IMR-90 (cell line): Measurements from ENCODE around the gene MYOM1. TPM values are rescaled to one million over a fixed set of nuclear protein-coding genes. Genes with fewer than 3 reads are reported as not detected.

Experiments used
- ATAC-seq: fragments of 200-7000 bp; cut with Tn5 transposase; 2 replicates; pipeline ENCODE4 v1.9.1; 2020; ENCODE audit warnings: low read depth, mild to moderate bottlenecking, moderate library complexity
- BruUV-seq: library from RNA; stranded (reverse); fragments of 400-500 nt; replicated peaks from 2 replicates; lab custom pipeline; 2021; lab: Mats Ljungman, UMichigan
- CTCF ChIA-PET: fragments of 300-600 bp; formaldehyde crosslinking; extraction: SDS; loops from one replicate; lab custom pipeline; 2021; ENCODE audit warnings: antibody characterized with exemption; lab: Yijun Ruan, JAX
- POLR2A ChIA-PET: fragments of 300-600 bp; sonication (Branson Sonifier 250); formaldehyde crosslinking; loops from one replicate; lab custom pipeline; 2022; ENCODE audit warnings: antibody characterized with exemption; ENCODE audit not compliant: unreplicated experiment; lab: Charles Lee
- DNase-seq: peaks from one replicate; pipeline ENCODE4 v3.0.0; 2013
- H2AFZ ChIP-seq: replicated peaks from 2 replicates; pipeline ENCODE3; 2013; ENCODE audit warnings: low read length, mild to moderate bottlenecking; ENCODE audit not compliant: poor library complexity
- H2AK5ac ChIP-seq: 2 replicates; pipeline ENCODE4 v1.6.1; 2013; ENCODE audit warnings: low read depth, low read length, inconsistent platforms
- H2AK9ac ChIP-seq: replicated peaks from 2 replicates; pipeline ENCODE3; 2013; ENCODE audit warnings: mild to moderate bottlenecking, low read depth, low read length, moderate library complexity; ENCODE audit not compliant: poor library complexity
- H2BK120ac ChIP-seq: 2 replicates; pipeline ENCODE4 v1.6.1; 2013; ENCODE audit warnings: low read depth, low read length, inconsistent platforms
- H2BK15ac ChIP-seq: 3 replicates; pipeline ENCODE4 v1.6.1; 2013; ENCODE audit warnings: low read depth, low read length, inconsistent platforms
- H2BK20ac ChIP-seq: 2 replicates; pipeline ENCODE4 v1.6.1; 2013; ENCODE audit warnings: low read depth, mild to moderate bottlenecking, inconsistent platforms, low read length, moderate library complexity
- H2BK5ac ChIP-seq: 2 replicates; pipeline ENCODE4 v1.6.1; 2013; ENCODE audit warnings: mild to moderate bottlenecking, low read depth, low read length, inconsistent platforms; ENCODE audit not compliant: poor library complexity, severe bottlenecking
- H3K14ac ChIP-seq: replicated peaks from 2 replicates; pipeline ENCODE4 v1.6.1; 2013; ENCODE audit warnings: low read depth, low read length, inconsistent platforms
- H3K18ac ChIP-seq: 2 replicates; pipeline ENCODE4 v1.6.1; 2013; ENCODE audit warnings: low read depth, low read length, control low read depth
- H3K23ac ChIP-seq: 2 replicates; pipeline ENCODE4 v1.6.1; 2013; ENCODE audit warnings: low read depth, low read length, inconsistent platforms
- H3K27ac ChIP-seq: 2 replicates; pipeline ENCODE4 v1.5.1; 2013; ENCODE audit warnings: mild to moderate bottlenecking, control low read depth, low read length; ENCODE audit not compliant: insufficient read depth
- H3K27me3 ChIP-seq: 2 replicates; pipeline ENCODE4 v1.6.1; 2013; ENCODE audit warnings: low read length; ENCODE audit not compliant: control insufficient read depth, insufficient read depth
- H3K36me3 ChIP-seq: 2 replicates; pipeline ENCODE4 v1.6.1; 2013; ENCODE audit warnings: low read length, mixed read lengths; ENCODE audit not compliant: control insufficient read depth, insufficient read depth
- H3K4ac ChIP-seq: 2 replicates; pipeline ENCODE4 v1.6.1; 2013; ENCODE audit warnings: low read depth, low read length, inconsistent platforms
- H3K4me1 ChIP-seq: 2 replicates; pipeline ENCODE4 v1.6.1; 2013; ENCODE audit warnings: low read length, mixed read lengths; ENCODE audit not compliant: control insufficient read depth, insufficient read depth
- H3K4me2 ChIP-seq: 2 replicates; pipeline ENCODE4 v1.6.1; 2013; ENCODE audit warnings: low read depth, mild to moderate bottlenecking, control low read depth, low read length, moderate library complexity
- H3K4me3 ChIP-seq: 2 replicates; pipeline ENCODE4 v1.5.1; 2013; ENCODE audit warnings: low read depth, mild to moderate bottlenecking, control low read depth, low read length, moderate library complexity; ENCODE audit not compliant: insufficient read depth
- H3K56ac ChIP-seq: 2 replicates; pipeline ENCODE4 v1.6.1; 2013; ENCODE audit warnings: low read length, inconsistent platforms; ENCODE audit not compliant: insufficient read depth; ENCODE audit errors: extremely low read depth
- H3K79me1 ChIP-seq, 2 experiments: 2 replicates each; pipeline ENCODE4 v1.6.1; 2013; ENCODE audit warnings: low read length in 2 of 2, inconsistent platforms in 1 of 2, low read depth in 1 of 2
- H3K9ac ChIP-seq: 2 replicates; pipeline ENCODE4 v1.6.1; 2013; ENCODE audit warnings: low read depth, low read length, control low read depth
- H3K9me1 ChIP-seq: 2 replicates; pipeline ENCODE4 v1.6.1; 2013; ENCODE audit warnings: low read length, inconsistent platforms; ENCODE audit not compliant: insufficient read depth
- H3K9me3 ChIP-seq: 2 replicates; pipeline ENCODE4 v1.6.1; 2013; ENCODE audit warnings: low read length; ENCODE audit not compliant: control insufficient read depth, insufficient read depth
- H4K20me1 ChIP-seq: 2 replicates; pipeline ENCODE4 v1.6.1; 2013; ENCODE audit warnings: low read length, inconsistent platforms; ENCODE audit not compliant: insufficient read depth
- H4K5ac ChIP-seq: 2 replicates; pipeline ENCODE4 v1.6.1; 2013; ENCODE audit warnings: mild to moderate bottlenecking, low read depth, low read length, control low read depth
- H4K8ac ChIP-seq, 2 experiments: 2 replicates each; pipeline ENCODE4 v1.6.1; 2013; ENCODE audit warnings: low read depth in 2 of 2, low read length in 2 of 2, control low read depth in 1 of 2, inconsistent platforms in 1 of 2
- H4K91ac ChIP-seq: 2 replicates; pipeline ENCODE4 v1.6.1; 2013; ENCODE audit warnings: low read depth, low read length, inconsistent platforms; ENCODE audit not compliant: insufficient read depth
- CHD1 ChIP-seq: IDR thresholded peaks from 2 replicates; pipeline ENCODE4 v1.6.1; 2012; ENCODE audit warnings: low read depth, low read length, improper control_type of control experiment
- FOS ChIP-seq: fragments of 150-350 bp; IDR thresholded peaks from 2 replicates; pipeline ENCODE4 v1.6.1; 2016; ENCODE audit warnings: low read depth, low read length
- SMC3 ChIP-seq: fragments of 150-350 bp; IDR thresholded peaks from 2 replicates; pipeline ENCODE4 v1.6.1; 2016; ENCODE audit warnings: low read depth, mild to moderate bottlenecking, antibody characterized with exemption, low read length, moderate library complexity
- WGBS, 2 experiments: methylation state at CpG; one replicate each; pipeline versions ENCODE4 v1.1.5 to v1.1.7; 2013; ENCODE audit warnings: missing lambda C conversion rate in 2 of 2; ENCODE audit not compliant: insufficient read length in 1 of 2; ENCODE audit errors: extremely low coverage in 2 of 2; 5-methylcytosine and 5-hydroxymethylcytosine counted together
- dilution Hi-C: fragments of 300-500 bp; cut with HindIII; formaldehyde crosslinking; loops from one replicate; pipeline ENCODE4 v1.14.3; 2018; ENCODE audit warnings: low sequenced_read_pairs; ENCODE audit not compliant: unreplicated experiment
- in situ Hi-C: fragments of 300-500 bp; cut with MboI; formaldehyde crosslinking; loops from 3 replicates; pipeline ENCODE4 v1.14.3; 2019; ENCODE audit warnings: low sequenced_read_pairs, inconsistent platforms, mixed read lengths
- intact Hi-C: fragments of 100-400 bp; cut with micrococcal nuclease; formaldehyde crosslinking; loops from 2 replicates; pipeline ENCODE4 v1.10.0; 2022
- polyA plus RNA-seq, 3 experiments: library from polyadenylated mRNA; depleted of rRNA; stranded (reverse); fragments of >200 nt; gene quantifications; 2 replicates each; pipeline ENCODE4 v1.2.3, GENCODE V29; 2012; ENCODE audit warnings: low replicate concordance in 1 of 3
- total RNA-seq: library from RNA; depleted of rRNA; stranded (reverse); fragments of >200 nt; gene quantifications from 2 replicates; pipeline ENCODE4 v1.2.3, GENCODE V29; 2012
- TF ChIP-seq, protein P1 (sequence below): conservative IDR thresholded peaks from 2 replicates; pipeline ENCODE4 v1.5.1; 2012; ENCODE audit warnings: mild to moderate bottlenecking, low read depth, low read length, improper control_type of control experiment

Gene MYOM1
- total and polyA plus RNA-seq, 2 of the 4 experiments (the other 2 are of a cell fraction), result under 0.01 to 0.10 TPM

DNA sequence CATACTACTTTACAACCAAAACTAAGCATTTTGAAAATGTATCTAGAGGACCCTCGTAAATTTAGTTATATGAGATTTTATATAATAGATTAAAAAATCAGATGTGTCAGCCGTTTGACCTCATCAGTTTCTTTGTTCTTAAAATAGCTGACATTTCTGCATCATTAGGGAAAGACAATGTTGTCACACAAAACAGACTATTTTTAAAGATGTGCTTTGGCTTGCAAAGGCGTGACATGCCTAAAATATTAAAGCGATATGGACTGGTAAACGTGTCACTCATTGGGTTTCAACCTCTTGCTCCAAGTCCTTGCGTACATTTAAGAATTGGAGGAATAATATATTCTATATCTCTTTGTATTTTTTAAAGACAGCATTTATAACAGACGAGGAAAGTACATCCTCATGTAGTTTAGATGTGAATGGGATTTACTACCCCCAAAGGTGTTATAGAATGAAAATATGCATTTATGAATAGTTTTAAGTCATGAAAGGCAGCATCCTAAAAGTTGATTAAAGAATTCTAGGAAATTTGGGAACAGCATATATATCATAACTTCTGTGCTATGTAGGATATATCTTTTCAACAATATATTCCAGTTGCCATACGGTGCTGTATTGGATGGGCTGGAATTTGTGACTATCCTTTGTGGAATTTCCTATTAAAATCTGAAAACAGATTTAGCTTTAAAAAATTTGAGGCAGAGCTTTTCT is 31.6 kb upstream of the MYOM1 start:
- peak overlapping the region; percentile 29; the same call in 1 of the 2 replicates for H3K4ac ChIP-seq
- H3K27ac ChIP-seq, result peak overlapping the region; percentile 18; the same call in 1 of the 2 replicates
- H4K8ac ChIP-seq, result peak overlapping the region in 1 of 2 experiments; percentile 59; a peak in 2 of 4 replicates
- ATAC-seq (no peak), DNase-seq (no peak)
- H3K36me3 ChIP-seq, result peaks cover 23% of the 10 kb centered on the region
- peaks cover 4% of the 10 kb centered on the region; the same call in 1 of the 2 replicates for H3K9me3 ChIP-seq
- CTCF ChIA-PET, result no interaction called here
- peak overlapping the region; percentile 26 for H2AK5ac ChIP-seq
- H4K5ac ChIP-seq, result peak overlapping the region; percentile 53; the same call in 1 of the 2 replicates
- intact Hi-C loops, result no loop called here
- H3K27me3 ChIP-seq, result no peaks in the 10 kb centered on the region
- H2AFZ ChIP-seq, result no peak overlapping the region
- H3K23ac ChIP-seq, result peak overlapping the region; percentile 32; the same call in 1 of the 2 replicates
- peak overlapping the region; percentile 98 for H2BK5ac ChIP-seq
- 100% methylated on average over 1 of the region's 8 CpGs; no CpG with 5 or more reads in 1 of the 2 experiments for WGBS, 2 experiments
- peak overlapping the region; percentile 42; the same call in 1 of the 2 replicates for H2BK20ac ChIP-seq
- peak overlapping the region; percentile 66 for H3K4me2 ChIP-seq
- H2AK9ac ChIP-seq, result no peak overlapping the region
- H3K4me3 ChIP-seq, result no peak overlapping the region
- no peaks in the 10 kb centered on the region for H3K9me1 ChIP-seq
- POLR2A ChIA-PET, result interaction anchor here (0.6 to 1.3 kb wide), 4 partner anchors 9 to 197 kb away, joined by 3 to 12 read pairs (median 3); no protein-coding TSS in a partner anchor
- H4K20me1 ChIP-seq, result peaks cover 34% of the 10 kb centered on the region
- H3K14ac ChIP-seq, result peak overlapping the region; percentile 73
- TF ChIP-seq SMC3, result no peak
- TF ChIP-seq FOS, result no peak
- TF ChIP-seq, protein P1, sequence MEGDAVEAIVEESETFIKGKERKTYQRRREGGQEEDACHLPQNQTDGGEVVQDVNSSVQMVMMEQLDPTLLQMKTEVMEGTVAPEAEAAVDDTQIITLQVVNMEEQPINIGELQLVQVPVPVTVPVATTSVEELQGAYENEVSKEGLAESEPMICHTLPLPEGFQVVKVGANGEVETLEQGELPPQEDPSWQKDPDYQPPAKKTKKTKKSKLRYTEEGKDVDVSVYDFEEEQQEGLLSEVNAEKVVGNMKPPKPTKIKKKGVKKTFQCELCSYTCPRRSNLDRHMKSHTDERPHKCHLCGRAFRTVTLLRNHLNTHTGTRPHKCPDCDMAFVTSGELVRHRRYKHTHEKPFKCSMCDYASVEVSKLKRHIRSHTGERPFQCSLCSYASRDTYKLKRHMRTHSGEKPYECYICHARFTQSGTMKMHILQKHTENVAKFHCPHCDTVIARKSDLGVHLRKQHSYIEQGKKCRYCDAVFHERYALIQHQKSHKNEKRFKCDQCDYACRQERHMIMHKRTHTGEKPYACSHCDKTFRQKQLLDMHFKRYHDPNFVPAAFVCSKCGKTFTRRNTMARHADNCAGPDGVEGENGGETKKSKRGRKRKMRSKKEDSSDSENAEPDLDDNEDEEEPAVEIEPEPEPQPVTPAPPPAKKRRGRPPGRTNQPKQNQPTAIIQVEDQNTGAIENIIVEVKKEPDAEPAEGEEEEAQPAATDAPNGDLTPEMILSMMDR, result no peak
- TF ChIP-seq CHD1, result no peak
- peaks cover 21 to 43% of the 10 kb centered on the region in 2 experiments for H3K79me1 ChIP-seq
- peaks cover 15% of the 10 kb centered on the region for H3K4me1 ChIP-seq
- H2BK15ac ChIP-seq, result no peak overlapping the region; the same call in 2 of the 3 replicates
- H3K18ac ChIP-seq, result peak overlapping the region; percentile 95; the same call in 1 of the 2 replicates
- 0 out of 2 replicates have a peak overlapping the region, but pooled peaks have one; percentile 12 for H4K91ac ChIP-seq
- dilution Hi-C loops, result no loop called here
- peak overlapping the region; percentile 72 for H2BK120ac ChIP-seq
- in situ Hi-C loops, result no loop called here
- H3K9ac ChIP-seq, result no peak overlapping the region
- BruUV-seq, result no TSS peak
- H3K56ac ChIP-seq, result 0 out of 2 replicates have a peak overlapping the region, but pooled peaks have one; percentile 2
